Smooth muscle cell (in vitro differentiated cells): ENCODE measurements around the gene RNF34. TPM values are rescaled to one million over a fixed set of nuclear protein-coding genes. Genes with fewer than 3 reads are reported as not detected.

ENCODE experiments used
- DNase-seq: peaks from one replicate; lab custom pipeline; 2025; ENCODE audit not compliant: unreplicated experiment; lab: John Stamatoyannopoulos, UW
- H2AFZ ChIP-seq: fragments of 200-600 bp; sonication (generic); 2 replicates; pipeline ENCODE4 v1.6.0; 2016; ENCODE audit warnings: antibody characterized with exemption, low read depth, mild to moderate bottlenecking
- H3F3A ChIP-seq: fragments of 200-600 bp; sonication (generic); 2 replicates; pipeline ENCODE4 v1.6.0; 2017; ENCODE audit warnings: antibody characterized with exemption, low read depth
- H3K27ac ChIP-seq: fragments of 200-600 bp; sonication (generic); 2 replicates; pipeline ENCODE4 v1.5.1; 2016; ENCODE audit warnings: low read depth, mild to moderate bottlenecking
- H3K27me3 ChIP-seq: fragments of 200-600 bp; sonication (generic); 2 replicates; pipeline ENCODE4 v1.6.1; 2016; ENCODE audit warnings: low read depth, mild to moderate bottlenecking
- H3K36me3 ChIP-seq: fragments of 200-600 bp; sonication (generic); 2 replicates; pipeline ENCODE4 v1.5.1; 2016; ENCODE audit warnings: low read depth
- H3K4me1 ChIP-seq: fragments of 200-600 bp; sonication (generic); 2 replicates; pipeline ENCODE4 v1.5.1; 2016; ENCODE audit warnings: low read depth
- H3K4me2 ChIP-seq: fragments of 200-600 bp; sonication (generic); 2 replicates; pipeline ENCODE4 v1.6.0; 2016; ENCODE audit warnings: mild to moderate bottlenecking
- H3K4me3 ChIP-seq: fragments of 200-600 bp; sonication (generic); 2 replicates; pipeline ENCODE4 v1.5.1; 2016; ENCODE audit warnings: mild to moderate bottlenecking
- H3K79me2 ChIP-seq: fragments of 200-600 bp; sonication (generic); 2 replicates; pipeline ENCODE4 v1.6.0; 2016; ENCODE audit warnings: low read depth, mild to moderate bottlenecking
- H3K9ac ChIP-seq: fragments of 200-600 bp; sonication (generic); 2 replicates; pipeline ENCODE4 v1.6.0; 2016; ENCODE audit warnings: low read depth
- H3K9me3 ChIP-seq: fragments of 200-600 bp; sonication (generic); replicated peaks from 2 replicates; pipeline ENCODE4 v1.5.1; 2016; ENCODE audit warnings: low read depth
- H4K20me1 ChIP-seq: fragments of 200-600 bp; sonication (generic); 2 replicates; pipeline ENCODE4 v1.6.0; 2016; ENCODE audit warnings: low read depth
- CTCF ChIP-seq: fragments of 200-600 bp; sonication (generic); IDR thresholded peaks from 2 replicates; pipeline ENCODE4 v1.5.1; 2017; ENCODE audit warnings: borderline replicate concordance, mild to moderate bottlenecking, antibody characterized with exemption; ENCODE audit not compliant: insufficient read depth, poor library complexity, severe bottlenecking
- WGBS: methylation state at CpG from one replicate; pipeline ENCODE4 v1.1.7; 2016; ENCODE audit warnings: low lambda C conversion rate; 5-methylcytosine and 5-hydroxymethylcytosine counted together
- polyA plus RNA-seq: library from polyadenylated mRNA; unstranded; fragments of >200 nt; fragmentation: Nextera tagmentation; extraction: Ambion mirVana; gene quantifications from 2 replicates; pipeline ENCODE4 v1.2.1, GENCODE V29; 2016
- total RNA-seq: library from RNA; depleted of rRNA; stranded (reverse); fragments of >200 nt; gene quantifications from 2 replicates; pipeline ENCODE4 v1.2.3, GENCODE V29; 2014

Gene RNF34
- total and polyA plus RNA-seq, 2 experiments from 2014 or later, result 19.4 to 24.0 TPM

- Histone ChIP-seq H3K27ac (no peak overlapping the region), H3K79me2 (no peaks in the 10 kb centered on the region), H4K20me1 (no peaks in the 10 kb centered on the region), H3K4me1 (no peaks in the 10 kb centered on the region), H3K36me3 (peaks cover 16% of the 10 kb centered on the region), H2AFZ (no peak overlapping the region), H3K27me3 (no peaks in the 10 kb centered on the region), H3K9ac (no peak overlapping the region), H3F3A (no peaks in the 10 kb centered on the region), H3K4me2 (no peak overlapping the region), H3K4me3 (no peak overlapping the region), H3K9me3 (no peaks in the 10 kb centered on the region)
- DNase-seq, result no peak
- no peak for TF ChIP-seq CTCF
- WGBS, result 93% methylated on average over 2 of the region's 2 CpGs
These were observed 27.7 kb downstream of the RNF34 start for GRCh38 chr12:121427556-121428050.

DNA sequence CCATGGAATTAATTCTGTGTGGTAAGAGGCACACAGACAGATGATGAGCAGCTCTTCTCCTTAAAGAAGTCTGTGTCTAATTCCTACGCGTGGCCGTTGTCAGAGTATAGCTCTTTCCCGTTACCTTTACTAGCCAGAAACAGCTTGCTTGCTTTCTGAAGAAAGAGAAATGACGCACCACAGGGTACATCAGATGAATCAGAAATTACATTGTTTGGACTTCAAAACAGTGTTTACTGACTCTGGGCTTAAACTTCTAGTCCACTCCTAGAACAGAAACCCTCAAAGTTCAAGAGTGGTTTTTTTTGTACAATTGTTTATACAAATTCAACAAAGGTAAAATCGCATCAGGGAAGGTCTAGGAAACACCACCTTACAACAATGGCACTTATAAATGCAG is 29.0 kb downstream of the RNF34 start:
- no peak overlapping the region for H3K4me2 ChIP-seq
- H3K79me2 ChIP-seq, result no peaks in the 10 kb centered on the region
- H3K9ac ChIP-seq, result no peak overlapping the region
- H3K4me3 ChIP-seq, result no peak overlapping the region
- no peaks in the 10 kb centered on the region for H3K4me1 ChIP-seq
- H4K20me1 ChIP-seq, result no peaks in the 10 kb centered on the region
- H3K27me3 ChIP-seq, result no peaks in the 10 kb centered on the region
- no peak overlapping the region for H2AFZ ChIP-seq
- over 99% methylated on average over 6 of the region's 6 CpGs for WGBS
- H3K27ac ChIP-seq, result no peak overlapping the region
- TF ChIP-seq CTCF, result no peak
- DNase-seq, result no peak
- no peaks in the 10 kb centered on the region for H3F3A ChIP-seq
- H3K36me3 ChIP-seq, result peaks cover 16% of the 10 kb centered on the region
- no peaks in the 10 kb centered on the region for H3K9me3 ChIP-seq

- H3K9me3 ChIP-seq, result no peaks in the 10 kb centered on the region
- WGBS, result 99% methylated on average over 6 of the region's 6 CpGs
- TF ChIP-seq CTCF, result no peak
- H3K4me3 ChIP-seq, result no peak overlapping the region
- H3K9ac ChIP-seq, result no peak overlapping the region
- no peak overlapping the region for H3K27ac ChIP-seq
- no peaks in the 10 kb centered on the region for H3K4me1 ChIP-seq
- H3K27me3 ChIP-seq, result no peaks in the 10 kb centered on the region
- no peaks in the 10 kb centered on the region for H3F3A ChIP-seq
- no peaks in the 10 kb centered on the region for H3K79me2 ChIP-seq
- H3K4me2 ChIP-seq, result no peak overlapping the region
- no peak for DNase-seq
- H3K36me3 ChIP-seq, result peaks cover 16% of the 10 kb centered on the region
- no peaks in the 10 kb centered on the region for H4K20me1 ChIP-seq
- H2AFZ ChIP-seq, result no peak overlapping the region
These were observed 31.0 kb downstream of the RNF34 start for GRCh38 chr12:121430833-121431415.
